ENCODE results near the gene NES.
A peak's percentile ranks its signal among the peaks of the same experiment; 100 is the strongest.

Gene NES

GRCh38 chr1:156680056-156680455 lies 2.8 kb upstream of the NES start:
- no peak for DNase-seq (ENCODE audit: low read depth, low spot score)

GRCh38 chr1:156677616-156678596 lies 699 bp upstream of the NES start:
- DNase-seq (ENCODE audit: low read depth, low spot score): peak; percentile 58

- DNase-seq (ENCODE audit: low read depth, low spot score): no peak
Observed at GRCh38 chr1:156676114-156676819, 940 bp downstream of the NES start.

GRCh38 chr1:156675210-156676113 lies 1.7 kb downstream of the NES start:
- DNase-seq (ENCODE audit: low read depth, low spot score): peak; percentile 41

GRCh38 chr1:156673387-156674121 lies 3.7 kb downstream of the NES start:
- DNase-seq (ENCODE audit: low read depth, low spot score): no peak

- DNase-seq (ENCODE audit: low read depth, low spot score): no peak
Observed at GRCh38 chr1:156671804-156672203, 5.4 kb downstream of the NES start.

- no peak for DNase-seq (ENCODE audit: low read depth, low spot score)
Observed at GRCh38 chr1:156670791-156671190, 6.4 kb downstream of the NES start.

- DNase-seq (ENCODE audit: low read depth, low spot score): no peak
Observed at GRCh38 chr1:156670359-156670758, 6.8 kb downstream of the NES start.

GRCh38 chr1:156669794-156670193 lies 7.4 kb downstream of the NES start:
- DNase-seq (ENCODE audit: low read depth, low spot score): no peak

GRCh38 chr1:156668801-156669637 lies 8.2 kb downstream of the NES start:
- no peak for DNase-seq (ENCODE audit: low read depth, low spot score)

- no peak for DNase-seq (ENCODE audit: low read depth, low spot score)
Observed at GRCh38 chr1:156667968-156668709, 9.1 kb downstream of the NES start.

GRCh38 chr1:156667610-156667967 lies 9.6 kb downstream of the NES start:
- no peak for DNase-seq (ENCODE audit: low read depth, low spot score)

- no peak for DNase-seq (ENCODE audit: low read depth, low spot score)
Observed at GRCh38 chr1:156666862-156667609, 10.2 kb downstream of the NES start.

GRCh38 chr1:156665539-156665938 lies 11.7 kb downstream of the NES start:
- no peak for DNase-seq (ENCODE audit: low read depth, low spot score)

- DNase-seq (ENCODE audit: low read depth, low spot score): no peak
Observed at GRCh38 chr1:156664767-156665411, 12.3 kb downstream of the NES start.

- no peak for DNase-seq (ENCODE audit: low read depth, low spot score)
Observed at GRCh38 chr1:156664046-156664766, 13.0 kb downstream of the NES start.

- DNase-seq (ENCODE audit: low read depth, low spot score): no peak
Observed at GRCh38 chr1:156663178-156663577, 14.0 kb downstream of the NES start.

GRCh38 chr1:156662800-156663055 lies 14.5 kb downstream of the NES start:
- DNase-seq (ENCODE audit: low read depth, low spot score): no peak

Measured in brain pericyte (primary cell).